Mesenchymal stem cell (in vitro differentiated cells and primary cell): ENCODE results near the gene SIPA1L3.

Experiments used
- DNase-seq: peaks from one replicate; pipeline ENCODE4 v3.0.0-alpha.2; 2013
- H2AFZ ChIP-seq: one replicate; pipeline ENCODE4 v1.6.1; 2013; ENCODE audit warnings: low read depth, mild to moderate bottlenecking, control low read depth, inconsistent platforms, low read length, moderate library complexity
- H2AK5ac ChIP-seq: 2 replicates; pipeline ENCODE4 v1.6.1; 2013; ENCODE audit warnings: low read length, moderate library complexity, mild to moderate bottlenecking, inconsistent platforms; ENCODE audit not compliant: severe bottlenecking
- H2BK120ac ChIP-seq: one replicate; pipeline ENCODE4 v1.6.1; 2013; ENCODE audit warnings: low read depth, mild to moderate bottlenecking, inconsistent platforms, low read length, moderate library complexity
- H2BK12ac ChIP-seq, 2 experiments: one replicate each; pipeline ENCODE4 v1.6.1; 2013; ENCODE audit warnings: inconsistent platforms in 2 of 2, low read length in 2 of 2, mild to moderate bottlenecking in 2 of 2, moderate library complexity in 2 of 2, control low read depth in 1 of 2
- H2BK15ac ChIP-seq: one replicate; pipeline ENCODE4 v1.6.1; 2013; ENCODE audit warnings: mild to moderate bottlenecking, low read depth, inconsistent platforms; ENCODE audit not compliant: poor library complexity, severe bottlenecking
- H2BK5ac ChIP-seq: 2 replicates; pipeline ENCODE4 v1.6.1; 2013; ENCODE audit warnings: low read depth, mild to moderate bottlenecking, low read length, control low read depth, inconsistent platforms; ENCODE audit not compliant: poor library complexity, severe bottlenecking
- H3K14ac ChIP-seq, 2 experiments: one replicate each; pipeline ENCODE4 v1.6.1; 2013; ENCODE audit warnings: inconsistent platforms in 2 of 2, low read length in 2 of 2, control low read depth in 1 of 2, mild to moderate bottlenecking in 1 of 2, moderate library complexity in 1 of 2
- H3K18ac ChIP-seq, 2 experiments: one replicate each; pipeline ENCODE4 v1.6.1; 2013; ENCODE audit warnings: inconsistent platforms in 2 of 2, low read length in 2 of 2, control low read depth in 1 of 2, low read depth in 1 of 2, mild to moderate bottlenecking in 1 of 2
- H3K23ac ChIP-seq, 2 experiments: one replicate each; pipeline ENCODE4 v1.6.1; 2013; ENCODE audit warnings: inconsistent platforms in 2 of 2, low read length in 2 of 2, mild to moderate bottlenecking in 2 of 2, moderate library complexity in 2 of 2, control low read depth in 1 of 2
- H3K27ac ChIP-seq: 2 replicates; pipeline ENCODE4 v1.5.1; 2013; ENCODE audit warnings: mild to moderate bottlenecking, moderate library complexity, low read length, control low read depth, inconsistent platforms; ENCODE audit not compliant: poor library complexity, severe bottlenecking
- H3K27me3 ChIP-seq, 2 experiments: 2 replicates each; pipeline versions ENCODE4 v1.6.1 to v1.7.0; 2013; ENCODE audit warnings: low read length in 2 of 2, mild to moderate bottlenecking in 2 of 2, moderate library complexity in 2 of 2, control low read depth in 1 of 2, inconsistent platforms in 1 of 2; ENCODE audit not compliant: control insufficient read depth in 1 of 2, insufficient read depth in 1 of 2
- H3K36me3 ChIP-seq, 2 experiments: 2 replicates each; pipeline versions ENCODE4 v1.6.1 to v1.7.0; 2013; ENCODE audit warnings: low read length in 2 of 2, control low read depth in 1 of 2, inconsistent platforms in 1 of 2, low read depth in 1 of 2, mild to moderate bottlenecking in 1 of 2; ENCODE audit not compliant: insufficient read depth in 2 of 2, control insufficient read depth in 1 of 2
- H3K4ac ChIP-seq, 2 experiments: one replicate each; pipeline ENCODE4 v1.6.1; 2013; ENCODE audit warnings: inconsistent platforms in 2 of 2, low read length in 2 of 2, mild to moderate bottlenecking in 2 of 2, moderate library complexity in 2 of 2, control low read depth in 1 of 2, low read depth in 1 of 2
- H3K4me1 ChIP-seq: 2 replicates; pipeline ENCODE4 v1.6.1; 2013; ENCODE audit warnings: low read depth, low read length, control low read depth; ENCODE audit not compliant: control insufficient read depth, insufficient read depth
- H3K4me2 ChIP-seq: 2 replicates; pipeline ENCODE4 v1.6.1; 2013; ENCODE audit warnings: low read length, mild to moderate bottlenecking, inconsistent platforms; ENCODE audit not compliant: poor library complexity, severe bottlenecking
- H3K4me3 ChIP-seq, 2 experiments: 2 replicates each; pipeline versions ENCODE4 v1.5.1 to v1.7.0; 2013; ENCODE audit warnings: low read length in 2 of 2, mild to moderate bottlenecking in 2 of 2, control low read depth in 1 of 2, low read depth in 1 of 2; ENCODE audit not compliant: insufficient read depth in 1 of 2
- H3K79me1 ChIP-seq: replicated peaks from 2 replicates; pipeline ENCODE4 v1.6.1; 2013; ENCODE audit warnings: mild to moderate bottlenecking, control low read depth, low read length, inconsistent platforms; ENCODE audit not compliant: poor library complexity, severe bottlenecking
- H3K9ac ChIP-seq: 2 replicates; pipeline ENCODE4 v1.7.0; 2013; ENCODE audit warnings: mild to moderate bottlenecking, low read length, moderate library complexity
- H3K9me3 ChIP-seq: 2 replicates; pipeline ENCODE4 v1.7.0; 2013; ENCODE audit warnings: mild to moderate bottlenecking, low read length; ENCODE audit not compliant: control insufficient read depth
- H4K8ac ChIP-seq: one replicate; pipeline ENCODE4 v1.6.1; 2013; ENCODE audit warnings: inconsistent platforms, mild to moderate bottlenecking, low read length, moderate library complexity
- H4K91ac ChIP-seq: one replicate; pipeline ENCODE4 v1.6.1; 2013; ENCODE audit warnings: mild to moderate bottlenecking, low read length, inconsistent platforms
- WGBS: methylation state at CpG from one replicate; pipeline ENCODE4 v1.1.7; 2013; ENCODE audit warnings: mixed read lengths; 5-methylcytosine and 5-hydroxymethylcytosine counted together

The SIPA1L3 gene

GRCh38 chr19:38122402-38123093 lies 215.5 kb downstream of the SIPA1L3 start:
- Histone ChIP-seq H3K4me3 (no peak overlapping the region), H3K27me3 (no peaks in the 10 kb centered on the region)
- 97% methylated on average over 24 of the region's 24 CpGs for WGBS

GRCh38 chr19:38125238-38125637 lies 218.2 kb downstream of the SIPA1L3 start:
- Histone ChIP-seq H3K9ac (no peak overlapping the region), H3K14ac (no peak overlapping the region), H3K9me3 (peaks cover 5% of the 10 kb centered on the region), H2AK5ac (no peak overlapping the region), H3K36me3 (peaks cover 27 to 49% of the 10 kb centered on the region in 2 experiments), H4K8ac (no peak overlapping the region), H2BK15ac (no peak overlapping the region), H4K91ac (no peak overlapping the region), H2BK12ac (no peak overlapping the region), H2AFZ (no peak overlapping the region), H2BK120ac (no peak overlapping the region), H3K4me2 (no peak overlapping the region), H3K18ac (no peak overlapping the region), H3K4me3 (no peak overlapping the region), H3K79me1 (peaks cover 22% of the 10 kb centered on the region), H2BK5ac (no peak overlapping the region), H3K4me1 (no peaks in the 10 kb centered on the region), H3K4ac (no peak overlapping the region), H3K27me3 (no peaks in the 10 kb centered on the region), H3K27ac (no peak overlapping the region), H3K23ac (no peak overlapping the region)
- no peak for DNase-seq
- 94% methylated on average over 9 of the region's 9 CpGs for WGBS

More at GRCh38 chr19:38122402-38123093, 215.5 kb downstream of the SIPA1L3 start:
- no peak overlapping the region for H2BK5ac ChIP-seq
- no peak overlapping the region for H2BK120ac ChIP-seq
- no peaks in the 10 kb centered on the region for H3K4me1 ChIP-seq
- peaks cover 46 to 65% of the 10 kb centered on the region in 2 experiments for H3K36me3 ChIP-seq
- H3K9ac ChIP-seq = no peak overlapping the region
- no peak overlapping the region for H3K4me2 ChIP-seq
- H2AK5ac ChIP-seq = no peak overlapping the region
- no peak overlapping the region for H2BK12ac ChIP-seq
- peak overlapping the region; percentile 41 for H4K91ac ChIP-seq
- no peak overlapping the region for H3K14ac ChIP-seq
- no peak overlapping the region for H4K8ac ChIP-seq
- peaks cover 24% of the 10 kb centered on the region for H3K79me1 ChIP-seq
- no peak overlapping the region for H2BK15ac ChIP-seq
- H3K27ac ChIP-seq = no peak overlapping the region
- no peak for DNase-seq
- no peak overlapping the region for H3K18ac ChIP-seq
- H3K23ac ChIP-seq = no peak overlapping the region
- H3K9me3 ChIP-seq = peaks cover 5% of the 10 kb centered on the region
- H2AFZ ChIP-seq = no peak overlapping the region
- H3K4ac ChIP-seq = no peak overlapping the region

- no peak overlapping the region for H2AFZ ChIP-seq
- H3K36me3 ChIP-seq = peaks cover 40 to 60% of the 10 kb centered on the region in 2 experiments
- no peak overlapping the region for H2BK12ac ChIP-seq
- no peak overlapping the region for H3K27ac ChIP-seq
- no peak overlapping the region for H2AK5ac ChIP-seq
- H3K4me3 ChIP-seq = no peak overlapping the region
- H4K91ac ChIP-seq = peak overlapping the region; percentile 7
- no peak overlapping the region for H3K18ac ChIP-seq
- no peak overlapping the region for H2BK5ac ChIP-seq
- 95% methylated on average over 25 of the region's 25 CpGs for WGBS
- H3K4ac ChIP-seq = no peak overlapping the region
- peaks cover 3% of the 10 kb centered on the region for H3K4me1 ChIP-seq
- no peak overlapping the region for H2BK120ac ChIP-seq
- no peak overlapping the region for H3K23ac ChIP-seq
- H3K79me1 ChIP-seq = peaks cover 46% of the 10 kb centered on the region
- DNase-seq = no peak
- no peak overlapping the region for H4K8ac ChIP-seq
- H2BK15ac ChIP-seq = no peak overlapping the region
- no peaks in the 10 kb centered on the region for H3K27me3 ChIP-seq
- H3K9ac ChIP-seq = no peak overlapping the region
- H3K4me2 ChIP-seq = no peak overlapping the region
- no peak overlapping the region for H3K14ac ChIP-seq
- H3K9me3 ChIP-seq = no peaks in the 10 kb centered on the region
These were observed 223.4 kb downstream of the SIPA1L3 start for GRCh38 chr19:38130399-38130798.

- Histone ChIP-seq H3K4me3 (no peak overlapping the region), H3K4me2 (no peak overlapping the region), H2BK5ac (no peak overlapping the region), H3K23ac (no peak overlapping the region), H3K27me3 (no peaks in the 10 kb centered on the region), H2BK15ac (no peak overlapping the region), H3K79me1 (peaks cover 54% of the 10 kb centered on the region), H3K27ac (no peak overlapping the region), H2BK12ac (no peak overlapping the region), H3K9ac (no peak overlapping the region), H3K4me1 (peaks cover 7% of the 10 kb centered on the region), H3K9me3 (no peaks in the 10 kb centered on the region), H3K18ac (no peak overlapping the region), H4K91ac (no peak overlapping the region), H2AFZ (no peak overlapping the region), H2BK120ac (no peak overlapping the region), H2AK5ac (no peak overlapping the region), H3K14ac (no peak overlapping the region), H3K36me3 (peaks cover 37 to 56% of the 10 kb centered on the region in 2 experiments), H3K4ac (no peak overlapping the region), H4K8ac (no peak overlapping the region)
- WGBS = 97% methylated on average over 6 of the region's 6 CpGs
- DNase-seq = no peak
These were observed 225.8 kb downstream of the SIPA1L3 start for GRCh38 chr19:38132781-38133180.
